RKO (cell line): ENCODE results near the gene PLIN1.
"Not testable (repeated sequence)": the region's sequence is repeated elsewhere in the genome, so short reads cannot be mapped to it uniquely, and the experiment has no call there.

Experiments used
- DNase-seq: peaks from one replicate; pipeline ENCODE4 v3.0.0-alpha.2; 2016; ENCODE audit warnings: low spot score

The PLIN1 gene

DNA sequence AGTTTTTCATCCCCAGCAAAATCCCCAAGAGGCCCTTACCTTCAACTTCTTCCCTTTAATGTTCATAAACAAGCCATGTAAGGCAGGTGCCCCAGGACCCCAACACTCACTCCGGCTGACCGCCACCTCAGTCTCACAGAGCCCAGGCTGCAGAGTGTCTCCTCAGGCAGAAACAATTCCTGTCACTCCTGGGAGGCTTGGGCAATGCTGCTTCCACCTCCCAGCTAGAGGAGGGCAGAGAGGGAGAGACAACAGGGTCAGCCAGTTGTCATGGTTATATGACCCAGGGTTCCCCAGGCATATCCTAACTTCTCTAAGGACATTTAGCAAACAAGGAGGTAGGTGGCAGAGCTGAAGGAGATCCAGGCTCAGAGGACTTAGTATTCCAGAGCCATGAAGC is at the start of gene PLIN1:
TSS of gene PLIN1 (minus strand) at position 156 of the 400 bp plus-strand sequence. CDS start 1,878 bp downstream, outside the sequence.
- no peak for DNase-seq

- DNase-seq, result no peak
Measured at GRCh38 chr15:89728254-89728653, 49.1 kb upstream of the PLIN1 start.

DNA sequence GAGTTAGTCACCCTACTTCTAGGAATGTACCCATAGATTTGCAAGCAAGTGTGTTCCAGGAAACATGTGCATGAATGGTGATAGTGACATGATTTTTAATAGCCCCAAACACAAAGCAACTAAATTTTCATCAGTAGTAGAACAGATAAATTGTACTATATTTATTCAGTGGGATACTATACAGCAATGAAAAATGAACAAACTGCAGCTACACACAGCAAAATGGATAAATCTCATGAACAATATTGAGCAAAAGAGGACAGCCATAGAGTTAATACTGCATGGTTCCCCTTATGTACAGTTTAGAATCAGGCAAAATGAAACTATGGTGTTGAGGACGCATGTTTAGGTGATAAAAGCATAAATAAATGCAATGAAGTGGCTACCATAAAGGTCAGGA is 45.9 kb upstream of the PLIN1 start:
- DNase-seq, result no peak

- no peak for DNase-seq
Measured at GRCh38 chr15:89724621-89725020, 45.5 kb upstream of the PLIN1 start.

GRCh38 chr15:89723031-89723430 is 43.9 kb upstream of the PLIN1 start:
- no peak for DNase-seq

DNA sequence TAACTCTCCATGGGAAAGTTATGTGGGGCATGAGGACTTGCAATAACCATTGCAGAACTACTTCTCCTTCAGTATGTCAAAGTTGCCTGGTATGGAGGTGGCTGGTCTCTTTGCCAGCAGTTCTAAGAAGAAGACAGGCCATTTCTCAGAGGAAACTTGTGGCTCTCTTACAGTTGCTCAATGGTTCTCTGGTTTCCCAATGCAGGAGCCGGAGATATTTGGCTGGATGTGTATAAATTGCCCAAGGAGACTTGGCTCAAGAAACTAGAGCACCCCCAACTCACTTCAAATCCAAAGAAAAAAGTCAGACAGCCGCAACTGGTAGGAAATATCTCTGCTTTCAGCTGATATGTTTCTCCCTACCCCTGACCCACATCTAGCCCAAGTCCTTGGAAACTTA is 35.6 kb upstream of the PLIN1 start:
- DNase-seq, result no peak

DNA sequence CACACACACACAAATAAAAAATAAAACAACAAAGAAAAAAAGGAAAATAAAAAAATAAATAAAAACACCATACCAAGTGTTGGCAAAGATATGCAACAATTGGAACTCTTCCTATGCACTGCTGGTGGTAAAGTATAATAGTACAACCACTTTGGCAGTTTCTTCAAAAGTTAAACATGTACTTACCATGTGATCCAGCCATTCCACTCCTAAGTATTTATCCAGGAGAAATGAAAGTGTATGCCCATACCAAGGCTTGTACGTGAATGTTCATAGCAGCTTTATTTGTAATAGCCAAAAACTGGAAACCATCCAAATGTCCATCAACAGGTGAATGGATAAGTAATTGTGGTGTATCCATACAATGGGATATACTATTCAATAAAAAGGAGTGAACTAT is 28.4 kb upstream of the PLIN1 start:
- DNase-seq, result no peak

GRCh38 chr15:89704411-89704810 is 25.2 kb upstream of the PLIN1 start:
- DNase-seq, result no peak

GRCh38 chr15:89695198-89695597 is 16.0 kb upstream of the PLIN1 start:
- DNase-seq, result no peak

GRCh38 chr15:89693696-89694095 is 14.5 kb upstream of the PLIN1 start:
- DNase-seq, result no peak

- DNase-seq, result no peak
Measured at GRCh38 chr15:89693091-89693490, 13.9 kb upstream of the PLIN1 start.

DNA sequence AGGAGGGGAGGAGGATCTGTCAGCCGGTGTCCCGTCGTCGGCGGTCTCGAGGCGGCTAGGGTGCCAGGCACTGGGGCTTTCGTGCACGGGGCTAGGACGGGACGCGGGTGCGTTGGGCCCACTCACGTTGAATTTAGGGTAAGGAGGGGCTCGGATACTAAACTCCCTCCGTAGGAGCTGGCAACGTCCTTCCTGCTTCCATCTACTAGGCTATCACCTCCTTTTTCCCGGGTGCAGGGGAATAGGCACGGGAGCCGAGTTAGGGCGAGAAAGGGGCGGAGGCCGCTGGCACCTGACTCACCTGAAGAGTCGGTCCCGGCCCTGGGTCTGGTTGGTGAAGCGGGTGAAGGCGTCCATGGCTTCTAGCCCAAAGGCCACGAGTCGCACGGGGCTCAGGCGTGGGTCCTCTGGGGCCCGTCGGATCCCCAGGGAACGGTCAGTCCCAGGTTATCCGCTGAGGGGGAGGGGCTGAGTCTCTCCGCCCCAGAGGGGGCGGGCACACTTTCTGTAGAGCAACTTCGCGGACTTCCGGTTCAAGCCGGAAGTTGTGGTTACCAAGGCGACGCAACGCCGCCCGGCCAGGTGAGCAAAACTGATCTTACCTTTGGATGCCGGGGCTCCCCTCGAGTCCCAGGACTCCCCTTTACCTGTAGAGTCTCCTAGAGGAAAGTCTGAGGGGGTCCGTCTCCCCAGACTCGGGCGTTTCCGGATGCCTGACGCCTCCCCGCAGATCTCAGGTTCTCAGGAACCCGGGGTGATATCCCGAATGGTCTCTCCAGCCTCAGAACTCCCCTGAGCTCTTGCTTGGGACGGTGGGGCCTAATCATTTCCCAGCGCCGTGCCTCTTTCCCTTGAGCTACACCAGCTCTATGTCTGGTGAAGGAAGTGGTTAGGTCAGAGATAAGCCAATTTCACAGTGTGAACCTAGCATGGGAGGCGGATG is 11.4 kb upstream of the PLIN1 start, which contains the start of the genes PEX11A and WDR93:
TSS of gene PEX11A (minus strand) at position 479 of the 943 bp plus-strand sequence. CDS start at position 357, 122 bp downstream.
TSS of gene WDR93 (plus strand) at position 536 of the 943 bp plus-strand sequence. CDS start 10,936 bp downstream, outside the sequence.
- DNase-seq, result peak; percentile 74

DNA sequence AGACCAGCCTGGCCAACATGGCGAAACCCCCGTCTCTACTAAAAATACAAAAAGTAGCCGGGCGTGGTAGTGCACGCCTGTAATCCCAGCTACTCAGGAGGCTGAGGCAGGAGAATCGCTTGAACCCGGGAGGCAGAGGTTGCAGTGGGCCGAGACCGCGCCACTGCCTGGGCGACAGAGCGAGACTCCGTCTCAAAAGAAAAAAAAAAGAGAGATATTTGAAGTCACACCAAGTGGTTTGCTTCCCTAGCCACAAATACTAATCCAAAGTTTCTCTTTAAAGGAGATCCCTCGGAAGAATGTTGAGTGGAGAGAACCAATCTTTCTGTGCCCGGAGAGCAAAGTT is 10.7 kb upstream of the PLIN1 start:
- not testable (repeated sequence) for DNase-seq

GRCh38 chr15:89686522-89686921 is 7.4 kb upstream of the PLIN1 start:
- no peak for DNase-seq

DNA sequence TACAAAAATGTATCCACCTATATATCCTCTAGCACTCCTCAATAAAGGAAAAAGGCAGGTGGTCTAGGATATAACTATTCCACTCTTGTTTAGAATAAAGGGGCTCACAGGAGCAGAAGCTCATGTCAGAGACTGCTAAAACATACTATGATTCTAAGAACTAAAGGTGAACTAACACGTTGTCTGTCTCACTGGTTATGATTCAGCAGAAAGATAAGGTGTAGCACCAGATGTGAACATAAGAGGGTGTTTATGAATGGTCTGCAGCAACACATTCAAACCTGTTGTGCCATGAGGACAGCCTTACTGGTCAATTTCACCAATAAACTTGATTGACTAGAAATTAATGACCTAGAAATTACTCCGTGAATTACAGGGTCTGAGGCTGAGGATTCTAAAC is 6.8 kb upstream of the PLIN1 start:
- DNase-seq, result no peak

DNA sequence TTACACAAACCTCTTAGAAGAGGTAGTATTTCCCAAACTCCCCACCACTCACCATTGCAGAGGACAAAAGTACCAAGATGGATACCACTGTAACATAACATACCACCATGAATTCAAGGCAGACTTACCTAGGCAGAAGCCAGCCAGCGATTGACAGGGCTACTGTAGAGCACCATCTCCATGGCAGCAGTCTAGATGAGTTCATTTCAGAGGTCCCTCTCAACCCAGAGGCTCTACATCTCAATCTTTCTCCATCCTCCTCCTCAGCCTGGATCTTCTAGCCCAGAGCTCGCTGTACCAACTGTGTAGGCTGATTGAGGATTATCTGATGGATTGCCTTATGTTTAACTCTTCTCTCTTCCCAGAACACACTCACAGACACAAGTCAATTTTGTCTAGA is 2.0 kb upstream of the PLIN1 start:
- no peak for DNase-seq

DNA sequence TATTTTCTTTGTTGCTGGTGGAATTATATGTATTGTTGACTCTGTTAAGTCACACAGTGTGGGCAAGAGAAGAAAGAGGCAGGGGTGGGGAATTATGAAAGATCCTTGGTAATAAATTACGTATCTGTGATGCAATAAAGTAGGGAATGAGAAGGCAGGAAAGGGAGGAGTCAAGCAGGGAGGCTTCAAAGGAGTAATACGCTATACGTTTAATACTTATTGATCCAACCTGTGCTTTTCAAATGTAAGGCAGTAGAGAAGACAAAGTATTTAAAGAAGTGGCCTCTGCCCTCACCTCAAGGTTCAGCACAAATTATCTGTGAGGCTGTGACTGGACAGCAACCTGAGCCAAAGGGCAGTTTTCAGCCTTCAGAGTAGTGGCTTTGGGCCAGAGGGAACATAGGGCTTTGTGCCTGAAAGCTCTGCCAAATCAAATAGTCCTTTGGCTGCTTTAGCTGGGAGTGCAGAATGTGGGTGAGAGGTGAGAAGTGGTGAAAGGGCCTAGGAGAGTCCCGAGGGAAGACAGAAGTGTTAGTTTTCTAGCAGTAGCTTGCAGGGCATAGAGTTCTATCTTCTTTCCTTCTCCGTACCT is 1.2 kb upstream of the PLIN1 start:
- DNase-seq, result no peak

- no peak for DNase-seq
Measured at GRCh38 chr15:89677381-89677780, 1.8 kb downstream of the PLIN1 start.

GRCh38 chr15:89675606-89676005 is 3.6 kb downstream of the PLIN1 start:
- DNase-seq, result no peak

DNA sequence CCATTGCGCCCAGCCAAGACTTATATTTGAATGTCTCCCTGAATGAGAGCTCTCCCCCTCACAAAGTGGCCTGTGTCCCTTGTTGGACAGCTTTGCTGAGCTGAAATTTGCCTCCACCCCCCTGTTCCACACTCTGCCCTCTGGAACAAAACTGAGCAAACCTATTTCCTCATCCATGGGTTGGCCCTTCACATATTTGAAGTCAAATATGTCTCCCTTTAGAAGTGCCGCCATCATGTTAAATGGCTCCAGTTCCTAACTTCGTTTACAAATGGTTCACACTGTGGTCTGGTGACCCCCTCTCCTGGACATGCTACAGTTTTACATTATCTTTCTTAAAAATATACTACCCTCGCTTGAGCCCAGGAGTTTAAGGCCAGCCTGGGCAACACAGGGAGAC is 4.6 kb downstream of the PLIN1 start:
- no peak for DNase-seq

- DNase-seq, result no peak
Measured at GRCh38 chr15:89673165-89673512, 6.0 kb downstream of the PLIN1 start.

DNA sequence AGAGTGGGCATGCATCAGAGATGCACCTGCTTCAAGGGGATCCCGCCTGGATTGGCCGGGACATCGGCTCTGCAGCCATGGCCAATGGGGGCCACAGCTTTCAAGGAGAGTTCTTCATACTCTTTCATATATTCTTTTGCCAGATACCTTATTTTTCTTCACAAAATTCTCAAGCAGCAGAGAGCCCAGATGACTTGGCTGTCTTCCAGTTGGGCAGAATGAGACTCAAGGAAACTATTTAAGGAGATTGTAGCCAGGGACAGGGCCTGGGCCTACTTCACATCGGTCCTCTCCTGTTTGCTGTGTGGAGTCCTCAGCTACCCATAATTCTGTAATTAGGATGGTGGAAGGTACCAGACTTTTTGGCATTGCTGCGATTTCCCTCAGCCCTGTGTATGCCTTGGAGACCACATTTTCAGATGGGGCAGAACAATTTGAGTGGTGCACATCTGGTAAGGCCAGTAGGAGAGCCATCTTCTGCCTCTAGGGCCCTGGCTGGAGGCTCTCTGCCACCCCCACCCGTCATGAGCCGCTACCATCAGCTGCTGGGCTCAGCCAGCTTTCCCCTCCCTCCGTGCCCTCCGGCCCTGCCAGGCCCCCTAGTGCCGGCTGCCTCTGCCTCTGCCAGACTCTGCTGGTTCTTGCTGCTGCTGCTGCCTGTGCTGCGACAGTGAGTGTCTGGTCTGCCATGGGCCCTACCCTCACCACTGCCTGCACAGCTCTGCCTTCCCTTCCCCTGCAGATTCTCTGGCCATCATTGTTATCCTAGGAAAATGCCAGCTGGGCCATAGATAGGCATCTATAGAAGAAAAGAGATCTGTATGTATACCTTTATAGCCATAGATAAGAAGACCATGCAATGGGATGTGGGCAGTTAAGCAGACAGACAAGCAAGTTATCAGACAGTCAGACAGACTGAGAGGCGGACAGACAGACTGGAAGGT is 6.7 kb downstream of the PLIN1 start:
- DNase-seq, result no peak
